Psoas muscle (tissue), 8 donors: ENCODE data around the gene WFDC12. TPM values are rescaled to one million over a fixed set of nuclear protein-coding genes. Genes with fewer than 3 reads are reported as not detected.

Experiments
- ATAC-seq, 4 donors: fragments of 200-7000 bp; cut with Tn5 transposase; one replicate each; pipeline ENCODE4 v1.9.1; 2020; ENCODE audit warnings: moderate library complexity in 3 of 4, mild to moderate bottlenecking in 2 of 4
- DNase-seq, 2 donors: peaks; one replicate each; pipeline ENCODE4 v3.0.0-alpha.2; 2020
- H3K27ac ChIP-seq: fragments of 200-600 bp; one replicate; pipeline ENCODE4 v1.8.0; 2022
- H3K27me3 ChIP-seq, 3 donors: fragments of 200-600 bp in 1 of 3; one replicate each; pipeline versions ENCODE4 v1.6.1 to v1.8.0; 2013 to 2022; ENCODE audit warnings: low read length in 2 of 3, mild to moderate bottlenecking in 2 of 3, moderate library complexity in 1 of 3; ENCODE audit not compliant: insufficient read depth in 3 of 3
- H3K36me3 ChIP-seq, 2 donors: fragments of 200-600 bp in 1 of 2; one replicate each; pipeline versions ENCODE4 v1.6.1 to v1.8.0; 2013 to 2022; ENCODE audit warnings: low read depth in 1 of 2, mild to moderate bottlenecking in 1 of 2, moderate library complexity in 1 of 2; ENCODE audit not compliant: insufficient read depth in 1 of 2
- H3K4me1 ChIP-seq: fragments of 200-600 bp; one replicate; pipeline ENCODE4 v1.8.0; 2022
- H3K4me3 ChIP-seq: fragments of 200-600 bp; one replicate; pipeline ENCODE4 v1.8.0; 2022; ENCODE audit warnings: mild to moderate bottlenecking
- H3K9me3 ChIP-seq: fragments of 200-600 bp; one replicate; pipeline ENCODE4 v1.8.0; 2022
- WGBS, 3 donors: extraction: QIAGEN DNeasy Blood & Tissue Kit; methylation state at CpG; one replicate each; pipeline versions ENCODE4 v1.1.6 to v1.1.7; 2013; 5-methylcytosine and 5-hydroxymethylcytosine counted together
- intact Hi-C, 2 donors: fragments of 100-400 bp; cut with DNase I; formaldehyde crosslinking; loops; one replicate each; pipeline versions ENCODE4 v1.11.0 to v1.14.2; 2022
- polyA plus RNA-seq, 3 donors: library from polyadenylated mRNA; stranded (reverse); fragments of 200-250 nt; gene quantifications; one replicate each; pipeline ENCODE4 v1.2.3, GENCODE V29; 2013
- total RNA-seq, 4 donors: library from RNA; stranded (reverse); fragmentation: NEBNext Ultra II Directional in 2 of 4; extraction: Animal tissue kit (Norgen Biotek cat#: 25700) in 2 of 4; gene quantifications; one replicate each; pipeline versions ENCODE4 v1.2.1 to v1.2.4, GENCODE V29; 2021 to 2023
- TF ChIP-seq, protein P1 (sequence below): fragments of 200-600 bp; IDR thresholded peaks from one replicate; pipeline ENCODE4 v1.8.0; 2022; ENCODE audit warnings: antibody characterized with exemption
- donor health status: healthy with polysubstance abuse.
- donor health status: DM: no; HTN: no; CAD: no; lungs with moderate emphysema.
- donor health status: Bipolar disorder and iron deficiency.
- donor health status: healthy.
- donor health status: DM: yes; HTN: yes; CAD: no.
- donor health status: DM: no; HTN: no; CAD: no.
- donor health status: DM: no; HTN: no; CAD: no.
- donor health status: DM: yes; HTN: yes; CAD: no.

The WFDC12 gene
- total and polyA plus RNA-seq, 7 donors = not detected

DNA sequence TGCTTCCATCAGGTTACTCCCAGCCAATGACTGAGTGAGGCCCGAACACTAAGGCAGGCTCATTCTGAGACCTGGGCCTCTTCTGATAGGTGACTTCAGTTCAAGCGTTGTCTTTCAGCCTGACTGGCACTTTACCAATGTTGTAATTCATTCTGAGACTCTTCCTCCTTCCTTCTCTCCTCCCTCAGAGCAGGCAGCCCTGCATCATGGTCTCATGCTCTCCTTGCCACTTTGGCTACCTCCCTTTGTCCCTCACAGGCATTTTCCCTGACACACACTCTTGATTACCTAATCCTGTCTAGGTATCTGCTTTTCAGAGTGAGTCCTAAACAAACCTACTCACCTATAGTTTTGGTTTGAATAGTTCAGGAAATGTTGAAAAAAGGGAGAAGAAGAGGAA is 12.6 kb upstream of the WFDC12 start:
- intact Hi-C loops = no loop called here
- 37 to 74% (median 66%) methylated on average over 2 of the region's 2 CpGs for WGBS, 3 donors
- DNase-seq (no peak), ATAC-seq (no peak)
- H3K4me3 ChIP-seq = no peak overlapping the region
- TF ChIP-seq, protein P1, sequence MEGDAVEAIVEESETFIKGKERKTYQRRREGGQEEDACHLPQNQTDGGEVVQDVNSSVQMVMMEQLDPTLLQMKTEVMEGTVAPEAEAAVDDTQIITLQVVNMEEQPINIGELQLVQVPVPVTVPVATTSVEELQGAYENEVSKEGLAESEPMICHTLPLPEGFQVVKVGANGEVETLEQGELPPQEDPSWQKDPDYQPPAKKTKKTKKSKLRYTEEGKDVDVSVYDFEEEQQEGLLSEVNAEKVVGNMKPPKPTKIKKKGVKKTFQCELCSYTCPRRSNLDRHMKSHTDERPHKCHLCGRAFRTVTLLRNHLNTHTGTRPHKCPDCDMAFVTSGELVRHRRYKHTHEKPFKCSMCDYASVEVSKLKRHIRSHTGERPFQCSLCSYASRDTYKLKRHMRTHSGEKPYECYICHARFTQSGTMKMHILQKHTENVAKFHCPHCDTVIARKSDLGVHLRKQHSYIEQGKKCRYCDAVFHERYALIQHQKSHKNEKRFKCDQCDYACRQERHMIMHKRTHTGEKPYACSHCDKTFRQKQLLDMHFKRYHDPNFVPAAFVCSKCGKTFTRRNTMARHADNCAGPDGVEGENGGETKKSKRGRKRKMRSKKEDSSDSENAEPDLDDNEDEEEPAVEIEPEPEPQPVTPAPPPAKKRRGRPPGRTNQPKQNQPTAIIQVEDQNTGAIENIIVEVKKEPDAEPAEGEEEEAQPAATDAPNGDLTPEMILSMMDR = no peak
- H3K27me3 ChIP-seq = peaks cover 0 to 11% (median 6%) of the 10 kb centered on the region in 3 donors
- no peaks in the 10 kb centered on the region for H3K4me1 ChIP-seq
- no peaks in the 10 kb centered on the region for H3K36me3 ChIP-seq
- no peaks in the 10 kb centered on the region for H3K9me3 ChIP-seq
- no peak overlapping the region for H3K27ac ChIP-seq

DNA sequence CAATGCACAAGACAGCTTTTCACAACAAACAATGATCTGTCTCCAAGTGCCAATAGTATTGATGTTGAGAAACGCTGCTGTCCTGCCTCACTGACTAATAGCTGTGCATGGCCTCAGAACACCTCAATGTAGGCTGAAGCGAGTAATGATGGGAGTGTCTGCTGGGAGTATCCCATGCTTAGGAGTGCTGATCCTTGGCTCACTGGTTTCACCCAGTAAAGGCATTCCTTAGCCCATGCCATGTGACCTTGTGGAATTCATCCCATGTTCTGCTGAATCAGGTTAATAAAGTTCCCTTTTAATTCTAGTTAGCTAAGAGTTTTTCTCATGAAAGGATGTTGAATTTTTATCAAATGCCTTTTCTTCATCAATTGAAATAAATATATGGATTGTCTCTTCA is 3.8 kb upstream of the WFDC12 start:
- ATAC-seq (no peak), DNase-seq (no peak)
- TF ChIP-seq, protein P1 = no peak
- Histone ChIP-seq H3K4me1 (no peaks in the 10 kb centered on the region), H3K4me3 (no peak overlapping the region), H3K36me3 (no peaks in the 10 kb centered on the region), H3K9me3 (no peaks in the 10 kb centered on the region), H3K27me3 (peaks cover 0 to 16% (median 10%) of the 10 kb centered on the region in 3 donors), H3K27ac (no peak overlapping the region)
- WGBS, 3 donors = 63 to 72% (median 65%) methylated on average over 2 of the region's 2 CpGs
- intact Hi-C loops = no loop called here

DNA sequence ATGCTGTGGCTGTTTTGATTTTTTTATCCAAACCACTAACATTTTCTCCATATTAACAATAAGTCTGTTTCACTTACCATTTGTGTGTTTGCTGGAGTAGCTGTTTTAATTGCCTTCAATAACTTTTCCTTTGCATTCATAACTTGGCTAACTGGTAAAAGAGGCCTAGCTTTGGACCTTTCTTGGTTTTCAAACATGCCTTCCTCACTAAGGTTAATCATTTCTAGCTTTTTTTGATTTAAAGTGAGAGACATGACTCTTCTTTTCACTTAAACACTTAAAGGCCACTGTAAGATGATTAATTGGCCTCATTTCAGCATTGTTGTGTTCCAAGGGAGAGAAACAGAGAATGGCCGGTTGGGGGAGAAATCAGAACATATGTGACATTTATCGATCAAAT is 2.9 kb downstream of the WFDC12 start:
- no peaks in the 10 kb centered on the region for H3K36me3 ChIP-seq

DNA sequence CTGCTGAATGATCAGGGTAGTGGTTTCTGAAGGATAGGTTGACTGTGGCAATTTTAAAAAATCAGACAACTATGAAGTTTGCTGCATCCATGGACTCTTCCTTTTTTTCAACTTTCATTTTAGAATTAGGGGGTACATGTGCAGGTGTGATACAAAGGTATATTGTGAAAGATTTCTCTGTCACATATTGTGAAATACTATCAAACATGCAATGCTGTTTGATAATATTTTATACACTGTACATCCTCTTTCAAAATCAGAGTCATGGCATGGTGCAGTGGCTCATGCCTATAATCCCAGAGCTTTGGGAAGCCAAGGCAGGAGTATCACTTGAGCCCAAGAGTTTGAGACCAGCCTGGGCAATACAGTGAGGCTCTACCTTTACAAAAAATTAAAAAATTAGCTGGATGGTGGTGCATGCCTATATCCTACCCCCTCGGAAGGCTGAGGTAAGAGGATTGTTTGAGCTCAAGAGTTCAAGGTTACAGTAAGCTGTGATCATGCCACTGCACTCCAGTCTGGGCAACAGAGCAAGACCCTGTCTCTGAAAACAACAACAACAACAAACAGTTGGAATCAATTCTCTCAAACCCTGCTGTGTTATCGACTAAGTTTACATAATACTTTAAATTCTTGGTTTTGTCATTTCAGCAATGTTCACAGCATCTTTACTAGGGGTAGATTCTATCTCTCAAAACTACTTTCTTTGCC is 4.6 kb downstream of the WFDC12 start:
- peaks cover 0 to 25% (median 0%) of the 10 kb centered on the region in 3 donors for H3K27me3 ChIP-seq
- no peak for DNase-seq
- TF ChIP-seq, protein P1 = no peak
- no peak overlapping the region for H3K27ac ChIP-seq
- H3K36me3 ChIP-seq = no peaks in the 10 kb centered on the region
- intact Hi-C loops = no loop called here
- no peaks in the 10 kb centered on the region for H3K9me3 ChIP-seq
- H3K4me3 ChIP-seq = no peak overlapping the region
- no peak for ATAC-seq
- 73 to 83% (median 81%) methylated on average over 2 of the region's 2 CpGs for WGBS, 3 donors
- no peaks in the 10 kb centered on the region for H3K4me1 ChIP-seq

More for the DNA sequence above, 2.9 kb downstream of the WFDC12 start:
- intact Hi-C loops = no loop called here
- H3K4me1 ChIP-seq = no peaks in the 10 kb centered on the region
- ATAC-seq (no peak), DNase-seq (no peak)
- WGBS, 3 donors = 89 to 92% (median 89%) methylated on average over 2 of the region's 2 CpGs
- H3K4me3 ChIP-seq = no peak overlapping the region
- H3K9me3 ChIP-seq = no peaks in the 10 kb centered on the region
- no peak overlapping the region for H3K27ac ChIP-seq
- TF ChIP-seq, protein P1 = no peak
- peaks cover 0 to 27% (median 0%) of the 10 kb centered on the region in 3 donors for H3K27me3 ChIP-seq

DNA sequence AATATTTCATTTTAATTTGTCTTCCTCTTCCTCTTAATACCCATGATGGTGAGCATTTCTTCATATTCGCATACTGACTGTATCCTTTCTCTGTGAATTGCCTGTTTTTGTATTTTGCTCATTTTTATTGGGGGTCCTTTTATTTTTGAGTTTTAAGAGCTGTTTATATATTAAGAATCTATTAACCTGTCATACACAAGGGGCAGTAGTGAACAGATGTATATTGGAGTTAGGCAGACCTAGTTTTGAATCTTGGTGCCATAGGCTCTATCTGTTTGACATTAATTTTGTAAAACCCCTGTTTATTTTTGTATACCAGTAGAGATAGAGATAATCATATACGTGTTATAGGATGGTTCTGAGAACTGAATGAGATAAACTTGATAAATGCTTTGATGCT is 6.2 kb downstream of the WFDC12 start:
- TF ChIP-seq, protein P1 = no peak
- ATAC-seq (no peak), DNase-seq (no peak)
- Histone ChIP-seq H3K4me3 (no peak overlapping the region), H3K27me3 (peaks cover 0 to 25% (median 0%) of the 10 kb centered on the region in 3 donors), H3K36me3 (no peaks in the 10 kb centered on the region), H3K9me3 (no peaks in the 10 kb centered on the region), H3K27ac (no peak overlapping the region), H3K4me1 (no peaks in the 10 kb centered on the region)
- 87 to 96% (median 89%) methylated on average over 2 of the region's 2 CpGs for WGBS, 3 donors
- intact Hi-C loops = no loop called here
